NCI-H82 treated with DMSO at 0.1 percent for 48 hours (cell line): Measurements from ENCODE around the gene NT5C2.
"Not testable (repeated sequence)": the region's sequence is repeated elsewhere in the genome, so short reads cannot be mapped to it uniquely, and the experiment has no call there.

Experiments
- DNase-seq: peaks from one replicate; lab custom pipeline; 2025; ENCODE audit not compliant: unreplicated experiment; lab: John Stamatoyannopoulos, UW

The NT5C2 gene

GRCh38 chr10:103095005-103095404, 98.1 kb downstream of the NT5C2 start:
- no peak for DNase-seq

- no peak for DNase-seq
Observed at GRCh38 chr10:103090911-103091310, 102.2 kb downstream of the NT5C2 start.

GRCh38 chr10:103089493-103089892, 103.6 kb downstream of the NT5C2 start:
- no peak for DNase-seq

GRCh38 chr10:103086799-103087198, 106.3 kb downstream of the NT5C2 start:
- DNase-seq = no peak

GRCh38 chr10:103086261-103086660, 106.8 kb downstream of the NT5C2 start:
- DNase-seq = no peak

DNA sequence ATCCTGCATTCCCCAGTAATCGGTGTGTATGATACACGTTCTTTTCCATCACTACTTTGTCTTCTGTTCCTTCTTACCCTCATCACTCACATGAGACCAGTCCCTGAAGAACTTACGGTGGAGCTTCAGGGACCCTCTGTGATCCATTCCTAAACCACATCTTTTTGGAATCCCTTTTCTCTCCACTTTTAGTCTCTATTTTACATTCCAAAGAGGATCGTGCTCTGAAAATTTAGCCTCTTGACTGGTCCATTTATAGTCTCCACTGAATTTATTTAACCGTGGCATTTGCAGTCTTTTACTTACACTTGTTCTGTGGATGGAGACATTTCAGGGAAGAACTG, 109.1 kb downstream of the NT5C2 start:
- DNase-seq = no peak

DNA sequence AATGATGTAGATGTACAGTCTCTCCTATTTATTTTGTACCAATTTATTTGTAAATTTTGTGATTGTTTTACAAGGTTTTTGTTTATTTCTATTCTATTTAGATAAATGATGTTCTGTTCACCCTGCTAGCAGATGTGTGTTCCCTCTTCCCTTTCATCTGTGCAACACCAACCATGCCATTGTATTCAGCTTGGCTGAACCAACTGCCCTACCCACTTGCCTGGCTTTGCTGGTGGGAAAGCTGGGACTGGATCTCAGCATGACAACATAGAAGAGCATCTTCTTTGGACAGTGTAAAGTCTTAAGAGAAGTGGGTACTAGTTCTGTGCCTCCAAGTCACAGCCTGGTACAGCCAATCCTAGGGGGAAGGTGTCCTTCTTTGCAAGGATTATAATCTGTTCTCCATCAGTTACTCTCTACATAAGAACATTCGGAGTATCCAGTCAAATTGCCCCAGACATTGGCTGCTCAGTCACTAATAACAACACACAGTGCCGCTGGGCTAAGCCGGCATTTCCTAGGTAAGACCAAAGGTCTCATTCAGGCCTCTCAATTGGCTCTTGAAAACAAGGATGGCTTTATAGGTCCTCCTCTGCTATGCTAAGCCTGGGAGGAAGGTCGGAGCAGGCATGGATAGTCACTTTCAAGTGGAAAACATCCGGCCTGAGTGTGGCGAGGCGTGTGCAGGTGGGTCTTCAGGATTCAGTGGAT, 109.7 kb downstream of the NT5C2 start:
- DNase-seq = no peak

DNA sequence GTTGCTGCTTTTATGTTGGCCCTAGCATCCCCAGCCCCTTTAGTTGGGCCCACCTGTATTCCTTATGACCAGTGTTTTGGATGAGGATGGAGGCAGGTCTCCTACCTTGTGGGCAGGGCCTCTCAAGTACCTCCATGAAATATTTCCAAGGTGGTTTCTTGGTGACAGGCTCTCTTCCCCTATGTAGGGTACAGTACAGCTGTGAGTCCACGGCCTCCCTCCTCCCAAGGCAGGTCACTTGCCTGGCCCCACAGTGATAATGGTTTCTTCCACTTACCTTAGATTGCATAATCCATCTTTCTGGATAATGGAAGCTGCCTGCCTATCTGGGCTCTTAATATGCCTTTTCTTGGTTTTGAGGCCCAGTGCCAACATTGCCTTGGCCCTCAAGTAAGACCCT, 110.4 kb downstream of the NT5C2 start:
- no peak for DNase-seq

DNA sequence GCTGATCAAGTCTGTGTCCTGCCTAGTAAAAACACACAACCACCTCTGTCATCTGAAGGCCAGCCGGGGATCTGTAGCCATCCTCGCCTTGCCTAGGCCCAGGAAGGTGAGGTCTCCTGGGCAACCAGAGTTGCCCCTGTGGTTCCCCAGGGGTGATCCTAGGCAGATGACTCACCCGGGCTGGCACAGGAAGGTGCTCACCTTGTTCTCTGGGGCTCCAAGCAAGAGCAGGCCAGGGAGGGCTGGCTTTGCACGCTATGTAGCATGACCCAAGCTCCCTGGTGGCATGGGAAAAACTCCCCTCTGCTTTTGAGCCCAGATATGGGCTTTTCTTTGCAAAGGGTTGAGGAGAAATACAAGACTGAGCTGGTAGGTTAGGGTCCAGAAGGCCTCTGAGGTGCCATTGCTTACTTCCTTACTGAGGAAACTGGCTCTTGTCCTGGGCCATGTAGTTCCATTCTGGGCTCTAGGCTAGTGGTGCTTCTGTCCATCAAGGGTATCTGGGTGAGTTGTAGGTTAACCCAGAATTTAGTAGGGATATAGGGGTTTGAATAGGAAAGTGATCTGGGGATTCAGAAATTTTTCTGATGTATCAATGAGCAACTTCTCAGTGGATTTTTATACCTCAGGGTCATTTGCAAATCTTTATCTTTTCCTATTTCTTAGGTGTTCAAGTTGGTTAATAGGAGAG, 112.0 kb downstream of the NT5C2 start:
- DNase-seq = no peak

- DNase-seq = no peak
Observed at GRCh38 chr10:103079946-103080345, 113.1 kb downstream of the NT5C2 start.

DNA sequence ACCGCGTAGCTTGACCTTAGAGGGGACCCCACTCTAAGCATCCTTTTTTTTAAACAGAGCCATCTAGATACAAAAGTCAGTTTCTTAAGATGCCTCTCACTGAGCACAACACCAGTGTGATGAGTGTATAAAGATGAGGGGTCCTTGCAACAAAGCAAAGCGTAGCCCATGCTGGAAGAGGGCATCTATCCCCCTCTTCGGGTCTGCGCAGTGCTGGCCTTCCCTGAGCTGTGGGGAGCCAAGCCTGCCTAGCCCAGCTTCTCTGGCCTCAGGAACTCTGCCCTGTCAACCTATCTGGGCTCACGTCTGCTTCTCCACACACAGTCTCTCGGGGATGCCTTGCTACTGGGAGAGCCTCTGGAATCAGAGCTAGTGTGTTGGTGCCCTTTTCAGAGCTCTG, 114.0 kb downstream of the NT5C2 start:
- DNase-seq = no peak

GRCh38 chr10:103078676-103079075, 114.4 kb downstream of the NT5C2 start:
- DNase-seq = no peak

- DNase-seq = no peak
Observed at GRCh38 chr10:103078309-103078615, 114.8 kb downstream of the NT5C2 start.

DNA sequence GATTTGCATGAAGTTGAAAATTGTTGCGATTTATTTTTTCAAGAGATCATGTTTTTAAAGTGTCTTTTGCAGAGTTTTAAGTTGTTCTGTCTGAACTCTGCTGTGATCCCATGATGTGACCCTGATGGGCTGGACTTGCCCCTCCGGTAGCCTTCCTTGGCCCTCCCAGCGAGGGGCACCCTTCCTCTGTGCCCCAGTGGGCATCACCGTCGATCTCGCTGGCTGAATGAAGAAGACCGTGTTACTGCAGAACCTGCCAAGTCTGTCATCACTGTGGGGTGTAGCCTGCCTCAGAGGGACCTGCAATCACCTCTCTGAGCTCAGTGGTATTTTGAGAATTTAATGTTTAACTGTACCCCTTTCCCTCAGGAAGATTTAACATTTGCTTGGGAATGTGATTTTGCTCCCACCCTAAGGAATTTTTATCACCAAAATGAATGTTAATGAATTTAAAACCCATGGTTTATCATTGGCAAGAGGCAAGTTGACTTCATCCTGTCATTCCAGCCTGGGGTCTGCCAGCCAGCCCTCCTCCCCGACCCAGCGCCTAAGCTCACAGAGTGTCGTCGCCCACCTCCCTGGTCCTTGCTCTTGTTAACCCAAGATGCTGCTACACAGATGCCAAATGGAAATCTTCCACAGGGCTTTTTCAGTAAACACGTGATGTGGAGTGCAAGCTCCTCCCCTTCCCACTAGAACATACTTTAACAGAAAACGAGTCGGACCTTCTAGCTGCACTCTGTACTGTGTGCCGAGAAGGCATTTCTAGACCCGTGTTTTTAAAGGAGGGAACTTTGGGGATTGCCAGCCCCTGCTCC, 115.4 kb downstream of the NT5C2 start:
- no peak for DNase-seq

- no peak for DNase-seq
Observed at GRCh38 chr10:103077020-103077419, 116.1 kb downstream of the NT5C2 start.

DNA sequence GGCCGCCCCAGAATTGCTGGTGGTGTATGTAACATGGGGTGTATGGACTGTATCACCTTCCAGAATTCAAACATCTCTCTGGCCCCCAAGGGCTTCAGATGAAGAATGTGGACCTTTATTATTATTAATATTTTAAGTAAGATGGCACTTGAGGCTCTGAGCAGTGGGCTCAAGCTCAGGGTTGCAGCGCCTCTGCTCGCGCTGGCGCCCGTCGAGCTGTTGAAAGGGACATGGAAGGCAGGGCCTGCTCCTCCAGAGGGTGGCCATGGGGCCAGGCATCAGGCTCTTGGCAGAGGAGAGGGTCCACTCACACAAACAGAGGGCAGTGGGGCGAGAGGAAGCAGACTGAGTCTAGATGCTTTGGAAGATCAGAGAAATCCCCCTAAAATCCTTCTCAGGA, 120.2 kb downstream of the NT5C2 start:
- DNase-seq = no peak

- DNase-seq = no peak
Observed at GRCh38 chr10:103072276-103072675, 120.8 kb downstream of the NT5C2 start.

DNA sequence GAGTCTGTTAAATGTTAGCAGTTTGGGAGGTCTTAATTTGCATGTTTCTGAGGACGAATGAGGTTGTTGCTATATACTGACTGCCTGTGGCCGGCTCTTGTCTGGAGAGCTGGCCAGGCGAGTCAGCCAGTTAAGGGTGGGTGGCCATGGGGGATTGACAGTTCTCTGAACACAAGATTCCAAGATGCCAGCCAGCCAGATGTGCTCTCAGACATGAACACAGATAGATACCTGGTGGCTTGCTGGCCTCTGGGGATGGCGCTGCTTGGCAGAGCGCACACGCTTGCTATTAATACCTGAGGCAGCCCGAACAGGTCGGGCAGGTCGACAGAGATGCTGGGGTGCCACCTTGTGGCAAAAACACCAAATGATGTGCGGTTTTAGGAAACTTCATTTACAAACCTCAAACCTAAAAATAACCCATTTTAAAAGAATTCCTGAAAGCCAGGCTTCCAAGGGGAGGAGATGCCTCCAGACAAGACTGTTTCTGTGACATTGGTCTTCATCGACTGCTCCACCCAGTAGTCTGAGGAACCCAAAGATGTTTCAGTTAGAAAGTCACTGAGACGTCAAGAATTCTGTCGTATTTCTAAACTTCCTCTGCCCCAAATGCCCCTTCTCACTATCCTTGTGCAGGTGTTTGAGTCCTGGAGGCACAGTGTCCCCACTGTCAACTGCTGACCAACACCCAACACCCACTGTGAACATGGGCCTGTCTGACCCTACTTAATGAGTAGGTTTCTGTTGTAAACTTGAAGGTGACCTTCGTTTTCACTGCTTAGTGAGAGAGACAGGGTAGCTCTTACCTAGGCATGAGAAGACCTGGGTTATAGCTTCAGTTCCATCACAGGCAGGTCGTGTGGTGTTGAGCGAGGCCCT, 123.4 kb downstream of the NT5C2 start:
- DNase-seq = no peak

DNA sequence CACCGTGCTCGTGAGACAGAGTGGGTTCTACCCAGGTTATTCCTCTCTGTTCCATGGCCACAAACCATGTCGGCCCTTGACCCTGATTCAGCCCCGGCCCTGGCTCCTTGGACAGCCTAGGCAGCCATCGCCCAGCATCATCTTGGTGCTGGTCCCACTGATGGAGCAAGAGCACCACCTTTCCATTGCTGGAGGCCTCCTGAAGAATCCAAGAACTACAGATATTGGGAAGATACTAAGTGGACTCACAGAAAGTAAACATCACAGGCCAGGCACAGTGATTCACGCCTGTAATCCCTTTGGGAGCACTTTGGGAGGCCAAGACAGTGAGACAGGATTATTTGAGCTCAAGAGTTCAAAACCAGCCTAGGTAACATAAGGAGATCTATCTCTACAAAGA, 125.1 kb downstream of the NT5C2 start:
- no peak for DNase-seq

GRCh38 chr10:103067484-103067883, 125.6 kb downstream of the NT5C2 start:
- DNase-seq = no peak

DNA sequence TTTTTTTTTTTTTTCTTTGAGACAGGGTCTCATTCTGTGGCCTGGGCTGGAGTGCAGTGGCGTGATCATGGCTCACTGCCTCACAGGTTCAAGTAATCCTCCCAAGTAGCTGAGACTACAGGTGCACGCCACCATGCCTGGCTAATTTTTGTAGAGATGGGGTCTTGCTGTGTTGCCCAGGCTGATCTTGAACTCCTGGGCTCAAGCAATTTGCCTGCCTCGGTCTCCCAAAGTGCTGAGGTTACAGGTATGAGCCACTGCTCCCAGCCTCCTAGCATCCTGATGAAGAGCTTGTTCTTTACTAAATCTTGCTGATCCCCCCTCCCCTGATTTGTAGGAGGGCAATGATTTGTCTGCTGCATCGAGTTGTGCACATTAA, 126.0 kb downstream of the NT5C2 start:
- not testable (repeated sequence) for DNase-seq
